Stimulated activated CD8-positive, alpha-beta memory T cell treated with anti-CD3 and anti-CD28 coated beads, Interleukin-4, amount 100 ng/mL, for 48 hours (primary cell): Measurements from ENCODE around the gene CBFA2T3.
"Not testable (repeated sequence)": the region's sequence is repeated elsewhere in the genome, so short reads cannot be mapped to it uniquely, and the experiment has no call there.

Experiments used
- DNase-seq: peaks from one replicate; pipeline ENCODE4 v3.0.0-alpha.2; 2020

CBFA2T3 gene

DNA sequence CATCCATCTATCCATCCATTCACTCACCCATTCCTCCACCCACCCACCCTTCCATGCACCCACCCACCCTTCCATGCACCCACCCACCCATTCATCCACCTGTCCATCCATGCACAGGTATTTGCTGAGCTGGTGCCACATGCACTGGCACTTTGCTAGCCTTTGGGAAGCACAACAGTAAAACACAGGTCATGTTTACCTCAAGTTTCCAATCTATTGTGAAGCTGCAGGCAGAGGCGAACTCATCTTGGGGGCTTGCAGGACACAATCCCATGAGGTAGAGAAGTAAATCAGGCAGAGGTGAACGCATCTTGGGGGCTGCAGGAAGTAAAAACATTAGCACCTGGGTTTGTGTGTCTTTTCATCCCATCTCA, 35.6 kb upstream of the CBFA2T3 start:
- no peak for DNase-seq

DNA sequence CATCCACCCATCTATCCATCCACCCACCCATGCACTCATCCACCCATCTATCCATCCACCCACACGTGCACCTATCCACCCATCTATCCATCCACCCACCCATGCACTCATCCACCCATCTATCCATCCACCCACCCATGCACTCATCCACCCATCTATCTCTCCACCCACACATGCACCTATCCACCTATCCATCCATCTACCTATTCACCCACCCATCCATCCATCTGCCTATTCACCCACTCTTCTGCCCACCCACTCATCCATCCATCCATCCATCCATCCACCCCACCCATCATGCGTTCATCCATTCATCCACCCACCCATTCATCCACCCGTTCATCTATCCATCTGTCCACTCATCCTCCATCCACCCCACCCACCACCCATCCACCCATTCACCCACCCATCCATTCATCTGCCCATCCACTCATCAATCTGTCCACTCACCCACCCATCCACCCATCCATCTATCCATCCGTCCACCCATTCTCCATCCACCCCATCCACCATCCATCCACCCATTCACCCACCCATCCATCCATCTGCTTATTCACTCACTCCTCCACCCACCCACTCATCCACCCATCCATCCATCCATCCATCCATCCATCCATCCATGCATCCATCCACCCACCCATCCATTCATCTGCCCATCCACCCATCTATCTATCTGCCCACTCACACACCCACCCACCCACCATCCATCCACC, 35.1 kb upstream of the CBFA2T3 start:
- no peak for DNase-seq

DNA sequence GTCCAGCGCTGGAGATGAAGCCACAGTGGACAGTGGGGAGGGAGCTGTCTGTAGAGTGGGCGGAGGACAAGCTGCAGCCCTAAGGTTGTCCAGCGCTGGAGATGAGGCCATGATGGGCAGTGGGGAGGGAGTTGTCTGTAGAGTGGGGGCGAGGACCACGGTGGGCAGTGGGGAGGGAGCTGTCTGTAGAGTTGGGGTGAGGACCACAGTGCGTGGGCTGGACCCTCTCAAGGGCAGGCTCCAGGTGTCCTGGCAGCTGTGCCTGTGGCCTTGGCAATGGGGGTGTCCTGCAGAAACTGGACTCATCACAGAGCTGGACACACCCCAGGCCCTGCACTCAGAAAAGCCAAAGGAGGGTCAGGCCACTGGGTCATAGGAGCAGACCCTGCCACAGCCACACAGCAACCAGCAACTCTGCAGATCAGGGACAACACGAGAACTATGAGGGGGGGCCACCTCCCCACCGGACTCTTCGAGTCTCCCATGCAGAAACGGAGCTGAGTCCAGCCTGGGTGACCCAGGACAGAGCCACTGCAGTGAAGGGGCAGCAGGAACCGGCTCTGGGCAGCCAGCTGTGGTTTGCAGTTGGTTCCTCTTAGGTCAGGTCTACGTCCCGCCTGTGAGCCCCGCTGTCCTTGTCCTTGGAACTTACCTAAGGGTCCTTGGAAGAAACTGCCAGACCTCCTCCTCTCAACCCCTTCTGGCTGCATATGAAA, 33.4 kb upstream of the CBFA2T3 start:
- no peak for DNase-seq

GRCh38 chr16:89009343-89010209, 32.6 kb upstream of the CBFA2T3 start:
- peak; percentile 44 for DNase-seq

DNA sequence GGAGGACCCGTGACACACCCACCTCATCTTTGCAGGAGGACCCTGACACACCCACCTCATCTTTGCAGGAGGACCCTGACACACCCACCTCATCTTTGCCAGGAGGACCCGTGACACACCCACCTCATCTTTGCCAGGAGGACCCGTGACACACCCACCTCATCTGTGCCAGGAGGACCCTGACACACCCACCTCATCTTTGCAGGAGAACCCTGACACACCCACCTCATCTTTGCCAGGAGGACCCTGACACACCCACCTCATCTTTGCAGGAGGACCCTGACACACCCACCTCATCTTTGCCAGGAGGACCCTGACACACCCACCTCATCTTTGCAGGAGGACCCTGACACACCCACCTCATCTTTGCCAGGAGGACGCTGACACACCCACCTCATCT, 31.8 kb upstream of the CBFA2T3 start:
- not testable (repeated sequence) for DNase-seq

- DNase-seq: no peak
Observed at GRCh38 chr16:89007371-89008249, 30.6 kb upstream of the CBFA2T3 start.

DNA sequence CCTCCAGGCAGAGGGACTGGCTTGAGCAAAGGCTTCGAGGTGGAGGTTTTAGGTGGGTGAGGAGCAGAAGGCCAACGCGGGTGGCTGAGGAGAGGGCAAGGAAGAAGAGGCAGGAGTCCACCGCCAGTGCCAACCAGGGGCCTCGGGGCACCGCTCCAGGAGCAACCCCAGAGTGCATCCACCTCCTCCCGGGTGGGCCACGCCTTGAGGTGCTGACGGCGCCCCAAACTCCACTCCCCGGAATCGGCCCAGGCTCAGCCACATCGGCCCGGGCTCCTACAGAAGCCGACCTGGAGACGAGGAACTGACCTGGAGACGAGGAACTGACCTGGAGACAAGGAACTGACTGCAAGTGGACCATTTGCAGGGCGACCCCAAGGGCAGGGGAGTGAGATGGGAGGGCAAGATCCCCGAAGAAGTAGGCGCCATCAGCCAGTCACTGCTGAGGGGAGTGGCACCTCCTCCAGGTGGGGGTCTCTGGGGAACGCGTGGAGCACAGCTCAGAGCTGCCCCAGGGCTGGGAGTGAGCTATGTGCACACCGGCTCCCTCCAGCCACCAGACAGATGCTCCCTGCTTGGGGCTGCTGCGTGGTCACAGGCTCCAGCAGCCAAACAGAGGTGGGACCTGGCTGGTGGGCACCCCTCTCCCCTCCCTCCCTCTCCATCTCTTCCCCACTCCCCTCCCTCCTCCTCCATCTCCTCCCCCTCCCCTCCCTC, 29.2 kb upstream of the CBFA2T3 start:
- DNase-seq: no peak

DNA sequence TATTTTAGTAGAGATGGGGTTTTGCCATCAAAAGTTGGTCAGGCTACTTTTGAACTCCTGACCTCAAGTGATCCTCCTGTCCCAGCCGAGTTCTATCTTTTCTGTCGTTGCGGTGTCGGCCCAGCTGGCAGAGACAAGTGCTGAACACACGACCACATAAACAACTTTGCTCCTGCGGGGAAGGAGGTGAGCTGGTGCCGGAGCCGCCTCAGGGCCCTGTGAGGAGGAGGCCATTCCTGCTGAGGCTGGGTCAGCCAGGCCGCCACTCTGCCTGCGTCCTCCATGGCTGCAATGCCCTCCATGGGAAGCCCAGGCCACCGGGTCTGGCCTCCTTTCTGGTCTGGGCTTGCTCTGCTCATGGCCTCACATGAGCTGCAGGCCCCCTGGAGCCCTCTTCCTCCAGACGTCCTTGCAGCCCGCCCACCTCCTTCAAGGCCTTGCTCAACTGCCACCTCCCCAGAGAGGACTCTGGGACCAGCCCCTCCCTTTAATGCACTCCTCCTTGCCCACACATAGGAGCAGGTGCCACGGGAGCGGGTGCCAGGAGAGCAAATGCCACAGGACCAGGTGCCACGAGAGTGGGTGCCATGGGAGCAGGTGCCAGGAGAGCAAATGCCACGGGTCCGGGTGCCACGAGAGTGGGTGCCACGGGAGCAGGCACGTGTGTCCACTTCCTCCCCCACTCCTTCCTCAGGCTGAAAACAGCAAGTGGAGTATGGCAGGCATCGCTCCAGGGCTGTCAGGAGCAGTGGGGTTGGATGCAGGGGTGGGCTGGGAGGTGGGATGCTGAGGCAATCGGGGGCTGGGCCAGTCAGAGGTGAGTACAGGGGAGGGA, 28.4 kb upstream of the CBFA2T3 start:
- no peak for DNase-seq

DNA sequence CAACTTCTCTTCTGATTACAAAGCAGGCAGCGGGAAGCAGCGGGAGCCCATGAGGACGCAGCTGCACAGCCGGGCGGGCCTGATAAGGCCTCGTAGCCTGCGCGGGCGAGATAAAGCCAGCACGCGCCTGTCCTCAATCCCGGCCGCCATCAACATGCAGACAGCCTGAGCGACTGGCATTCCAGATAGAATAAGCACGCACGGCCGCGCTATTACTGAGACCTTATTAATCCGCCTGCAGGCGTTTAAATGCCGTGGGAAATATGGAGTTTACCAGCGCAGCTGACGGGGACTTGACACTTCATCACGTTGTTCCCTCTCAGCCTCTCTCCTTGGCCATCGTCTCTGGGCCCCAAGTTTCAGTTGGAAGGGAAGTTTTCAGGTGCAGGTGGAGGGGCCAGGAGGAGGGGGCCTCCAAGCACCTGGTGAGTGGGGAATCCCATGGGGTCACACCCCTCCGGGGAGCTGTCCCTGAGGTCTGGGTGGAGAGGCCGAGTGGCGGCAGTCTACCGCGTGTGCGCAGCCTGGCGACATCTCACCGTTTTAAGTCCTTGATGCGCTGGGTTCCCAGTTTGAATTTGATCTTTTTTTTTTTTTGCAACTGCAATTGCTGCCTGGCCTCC, 27.3 kb upstream of the CBFA2T3 start:
- no peak for DNase-seq

DNA sequence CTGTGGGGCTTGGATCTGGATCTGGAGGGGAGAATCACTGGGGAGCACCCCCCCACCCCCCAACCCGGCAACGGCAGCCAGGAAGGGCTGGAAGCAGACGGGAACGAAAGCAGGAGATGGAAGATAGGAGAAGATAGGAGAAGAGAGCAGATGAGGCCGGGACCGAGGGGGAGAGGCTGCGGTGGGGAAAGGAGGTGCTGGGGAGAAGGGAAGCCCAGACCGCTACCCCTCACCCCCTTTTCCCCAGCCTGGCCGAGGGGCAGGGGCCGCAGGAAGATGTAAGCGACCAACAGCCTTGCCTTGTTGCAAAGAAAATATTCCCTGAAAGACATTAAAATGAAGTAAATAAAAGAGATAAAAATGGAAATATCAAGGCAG, 26.8 kb upstream of the CBFA2T3 start:
- DNase-seq: no peak

DNA sequence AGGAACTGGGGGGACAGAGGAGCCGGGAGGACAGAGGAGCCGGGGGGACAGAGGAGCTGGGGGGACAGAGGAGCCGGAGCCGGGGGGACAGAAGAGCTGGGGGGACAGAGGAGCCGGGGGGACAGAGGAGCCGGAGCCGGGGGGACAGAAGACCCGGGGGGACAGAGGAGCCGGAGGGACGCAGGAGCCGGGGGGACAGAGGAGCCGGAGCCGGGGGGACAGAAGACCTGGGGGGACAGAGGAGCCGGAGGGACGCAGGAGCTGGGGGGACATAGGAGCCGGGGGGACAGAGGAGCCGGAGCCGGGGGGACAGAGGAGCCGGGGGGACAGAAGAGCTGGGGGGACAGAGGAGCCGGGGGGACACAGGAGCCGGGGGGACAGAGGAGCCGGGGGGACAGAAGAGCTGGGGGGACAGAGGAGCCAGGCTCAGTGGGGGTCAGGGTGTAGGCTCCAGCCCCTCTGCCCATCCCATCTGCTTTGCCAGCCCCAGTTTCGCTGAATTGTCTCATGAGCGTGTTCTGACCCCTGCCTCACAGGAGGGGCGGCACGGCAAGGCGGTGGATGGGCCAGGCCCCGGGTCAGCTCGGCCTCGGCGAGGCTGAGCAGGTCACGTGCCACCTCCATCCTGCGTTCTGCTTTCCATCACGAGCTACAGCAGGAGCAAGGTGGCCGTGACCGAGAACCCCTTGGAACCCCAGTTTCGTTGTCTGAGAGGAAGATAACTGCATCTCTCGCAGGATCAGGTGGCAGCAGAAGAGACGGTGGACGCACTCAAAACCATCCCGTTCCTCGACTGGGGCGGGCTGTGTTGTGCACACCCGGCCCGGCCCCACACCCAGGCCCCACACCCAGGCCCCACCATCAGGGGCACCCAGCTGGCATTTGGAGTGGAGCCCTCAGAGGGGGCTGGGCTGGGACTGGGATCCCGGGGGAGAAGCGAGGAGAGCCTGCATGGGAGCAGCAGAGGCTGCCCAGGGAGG, 26.1 kb upstream of the CBFA2T3 start:
- no peak for DNase-seq

DNA sequence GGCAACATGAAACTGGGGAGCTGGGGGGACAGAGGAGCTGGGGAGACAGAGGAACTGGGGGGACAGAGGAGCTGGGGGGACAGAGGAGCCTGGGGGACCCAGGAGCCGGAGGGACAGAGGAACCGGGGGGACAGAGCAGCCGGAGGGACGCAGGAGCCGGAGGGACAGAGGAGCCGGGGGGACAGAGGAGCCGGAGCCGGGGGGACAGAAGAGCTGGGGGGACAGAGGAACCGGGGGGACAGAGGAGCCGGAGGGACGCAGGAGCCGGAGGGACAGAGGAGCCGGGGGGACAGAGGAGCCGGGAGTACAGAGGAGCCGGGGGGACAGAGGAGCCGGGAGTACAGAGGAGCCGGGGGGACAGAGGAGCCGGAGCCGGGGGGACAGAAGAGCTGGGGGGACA, 25.1 kb upstream of the CBFA2T3 start:
- not testable (repeated sequence) for DNase-seq

DNA sequence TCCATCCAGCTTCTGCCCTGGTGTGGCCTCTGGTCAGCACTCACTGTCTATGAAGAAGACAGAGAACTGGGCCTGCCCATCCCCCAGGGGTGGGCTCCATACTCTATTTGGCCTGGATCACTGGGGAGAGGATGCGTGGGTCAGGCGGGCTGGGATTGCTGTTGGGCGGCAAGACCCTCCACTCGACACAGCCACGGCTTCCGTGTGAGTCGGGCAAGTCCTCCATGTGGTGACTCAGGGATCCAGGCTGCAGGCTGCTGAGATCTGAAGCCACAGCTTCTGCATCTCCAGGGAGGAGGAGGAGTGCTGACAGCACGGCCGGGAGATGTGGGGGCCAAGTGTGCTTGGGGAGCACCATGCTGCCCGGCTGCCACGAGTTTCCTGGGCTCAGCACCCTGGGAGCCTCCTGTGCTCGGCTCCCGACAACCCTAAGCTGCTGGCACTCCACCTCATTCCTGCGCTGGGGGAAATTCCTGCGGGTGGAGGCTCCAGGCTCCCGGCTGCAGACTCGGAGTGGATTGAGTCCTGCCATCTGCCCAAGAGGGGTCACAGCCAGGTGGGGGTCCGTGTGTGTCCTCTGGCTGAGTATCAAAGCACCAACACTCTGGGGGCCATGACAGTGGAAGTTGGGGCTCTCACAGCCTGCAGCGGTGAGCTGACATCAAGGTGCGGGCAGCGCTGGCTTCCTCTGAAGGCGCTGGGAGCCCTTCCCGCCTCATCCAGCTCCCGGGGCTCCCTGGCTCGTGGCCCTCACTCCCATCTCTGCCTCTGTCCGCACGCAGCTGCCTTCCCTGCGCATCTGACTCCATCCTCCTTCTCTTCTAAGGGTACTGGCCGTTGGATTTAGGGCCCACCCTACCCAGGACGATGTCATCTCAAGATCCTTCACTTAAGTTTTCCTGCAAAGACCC, 24.4 kb upstream of the CBFA2T3 start:
- DNase-seq: no peak

GRCh38 chr16:89000207-89000959, 23.4 kb upstream of the CBFA2T3 start:
- no peak for DNase-seq

- peak; percentile 54 for DNase-seq
Observed at GRCh38 chr16:88999457-89000206, 22.6 kb upstream of the CBFA2T3 start.

DNA sequence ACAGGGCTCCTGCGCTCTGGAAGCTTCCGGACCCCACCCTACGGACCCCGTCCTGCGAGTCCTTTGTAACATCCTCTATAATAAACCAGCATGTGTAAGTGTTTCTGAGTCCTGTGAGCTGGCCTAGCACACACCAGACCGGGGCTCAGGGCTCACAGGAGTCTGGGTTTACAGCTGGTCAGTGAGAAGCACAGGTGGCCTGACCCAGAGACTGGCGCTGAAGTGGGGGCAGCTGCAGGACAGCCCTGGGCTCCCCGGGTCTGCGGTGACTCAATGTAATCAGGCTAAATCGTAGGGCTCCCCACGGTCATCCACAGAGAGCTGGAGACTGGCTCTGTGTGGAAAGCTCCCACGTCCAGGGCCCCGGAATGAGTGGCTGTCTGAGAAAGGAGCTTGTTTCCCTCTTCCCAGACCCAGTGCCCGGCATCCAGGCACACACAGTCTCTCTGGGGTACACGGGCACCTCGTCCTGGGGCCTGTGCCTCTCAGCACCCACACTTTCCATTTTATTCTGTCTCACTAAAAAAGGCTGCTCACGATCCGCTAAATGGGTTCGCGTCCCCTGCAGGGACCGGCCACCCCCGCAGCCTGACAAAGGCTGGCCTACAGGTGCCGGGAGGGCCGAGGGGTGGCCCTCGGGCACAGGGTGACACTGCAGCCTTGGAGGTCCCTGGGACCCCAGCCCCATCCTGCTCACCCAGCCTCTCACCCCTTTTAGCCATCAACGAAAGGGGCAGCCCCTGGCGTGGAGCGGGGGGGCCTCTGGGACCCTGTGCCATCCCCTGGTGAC, 18.9 kb upstream of the CBFA2T3 start:
- no peak for DNase-seq
